Body of pancreas (tissue), 4 donors: ENCODE results near the gene RNF138.

Source experiments
- CTCF ChIP-seq, 7 experiments: fragments of 450-650 bp in 4 of 7; fragments of 200-600 bp in 3 of 7; sonication (generic) in 3 of 7; IDR thresholded peaks; one replicate each; pipeline ENCODE4 v1.5.1; 2016 to 2019; ENCODE audit warnings: antibody characterized with exemption in 7 of 7
- POLR2A ChIP-seq, 3 donors: fragments of 450-650 bp; IDR thresholded peaks; one replicate each; pipeline ENCODE4 v1.6.1; 2016; ENCODE audit warnings: antibody characterized with exemption in 3 of 3, mild to moderate bottlenecking in 2 of 3

- TF ChIP-seq CTCF (IDR thresholded peaks at IDR 0.05), result no peak
- no peak for TF ChIP-seq POLR2A (IDR thresholded peaks at IDR 0.05)
These were observed 4.8 kb upstream of the RNF138 start for GRCh38 chr18:32086881-32087280.
